Astrocyte of the spinal cord (primary cell): ENCODE results near the gene CFAP97D1.

Experiments
- DNase-seq: peaks from one replicate; pipeline ENCODE4 v3.0.0; 2011; ENCODE audit warnings: low read depth, low spot score
- H3K4me3 ChIP-seq: 2 replicates; pipeline ENCODE4 v1.5.1; 2011; ENCODE audit warnings: low read depth, mild to moderate bottlenecking, low read length, moderate library complexity
- CTCF ChIP-seq: IDR thresholded peaks from 2 replicates; pipeline ENCODE4 v1.5.1; 2012; ENCODE audit warnings: low read depth, mild to moderate bottlenecking, low read length, inconsistent platforms
- in situ Hi-C: cut with HindIII; loops from 2 replicates; pipeline ENCODE4 v1.10.0; 2017; ENCODE audit warnings: low sequenced_read_pairs

CFAP97D1 gene

DNA sequence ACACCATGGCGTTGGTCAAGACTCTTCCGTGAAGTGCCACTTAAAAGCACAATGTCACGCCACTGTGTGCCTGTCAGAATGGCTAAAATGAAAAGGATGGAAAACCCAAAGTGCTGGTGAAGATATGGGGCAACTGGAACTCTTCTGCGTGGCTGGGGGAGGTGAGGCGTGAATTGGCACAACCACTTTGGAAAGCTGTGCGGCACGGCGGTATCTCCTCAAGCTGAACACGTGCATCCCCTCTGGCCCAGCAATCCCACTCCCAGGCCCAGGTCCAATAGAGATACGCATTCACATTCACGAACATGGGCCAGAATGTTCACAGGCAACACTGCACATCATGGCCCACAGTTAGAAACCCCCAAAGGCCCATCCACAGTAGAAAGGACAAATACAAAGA, 10.4 kb upstream of the CFAP97D1 start:
- no peak for TF ChIP-seq CTCF

GRCh38 chr17:43770957-43771356, 9.3 kb upstream of the CFAP97D1 start:
- H3K4me3 ChIP-seq, result no peak overlapping the region
- no peak for DNase-seq
- TF ChIP-seq CTCF, result no peak
- in situ Hi-C loops, result no loop called here

More for the DNA sequence above, 10.4 kb upstream of the CFAP97D1 start:
- H3K4me3 ChIP-seq, result no peak overlapping the region
- no peak for DNase-seq
- in situ Hi-C loops, result no loop called here

DNA sequence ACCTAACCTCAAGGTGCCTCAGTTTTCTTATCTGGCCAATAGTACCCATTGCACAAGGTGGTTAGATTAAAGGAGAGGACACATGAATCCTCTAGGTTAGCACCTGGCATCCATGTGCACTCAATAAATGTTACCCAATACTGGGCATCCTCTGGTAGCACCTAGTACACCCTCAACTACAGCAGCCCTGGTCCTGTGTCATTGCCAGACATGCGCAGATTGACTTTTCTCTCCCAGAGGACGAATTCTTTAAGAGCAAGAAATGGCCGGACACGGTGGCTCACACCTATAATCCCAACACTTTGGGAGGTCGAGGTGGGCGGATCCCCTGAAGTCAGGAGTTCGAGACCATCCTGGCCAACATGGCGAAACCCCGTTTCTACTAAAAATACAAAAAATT, 8.8 kb upstream of the CFAP97D1 start:
- no peak for TF ChIP-seq CTCF
- H3K4me3 ChIP-seq, result no peak overlapping the region
- no peak for DNase-seq

GRCh38 chr17:43772877-43773648, 7.2 kb upstream of the CFAP97D1 start:
- in situ Hi-C loops, result no loop called here
- no peak overlapping the region for H3K4me3 ChIP-seq
- no peak for TF ChIP-seq CTCF
- DNase-seq, result no peak

More for the DNA sequence above, 8.8 kb upstream of the CFAP97D1 start:
- in situ Hi-C loops, result no loop called here

GRCh38 chr17:43774304-43775250, 5.7 kb upstream of the CFAP97D1 start:
- no peak for DNase-seq
- no peak for TF ChIP-seq CTCF
- in situ Hi-C loops, result no loop called here
- H3K4me3 ChIP-seq, result no peak overlapping the region

- peak within 1 kb of the TSS; percentile 72 for H3K4me3 ChIP-seq
- no peak for TF ChIP-seq CTCF
- in situ Hi-C loops, result no loop called here
- peak; percentile 91 for DNase-seq
Observed at GRCh38 chr17:43778337-43779144, 1.7 kb upstream of the CFAP97D1 start, which contains the start of gene DUSP3. DUSP3 (minus strand) TSS chr17:43778977; CDS start chr17:43778924, 53 bp downstream.
